H1 (cell line): ENCODE data around the gene APPL2. TPM values are rescaled to one million over a fixed set of nuclear protein-coding genes. Genes with fewer than 3 reads are reported as not detected.

Experiments
- CREB1 ChIP-seq: IDR thresholded peaks from 2 replicates; pipeline ENCODE4 v1.6.1; 2012; ENCODE audit warnings: inconsistent platforms
- polyA plus RNA-seq, 7 experiments: library from polyadenylated mRNA; depleted of rRNA in 3 of 7; stranded (reverse) in 5 of 7; unstranded in 2 of 7; fragments of >200 nt in 5 of 7; fragments of 200-250 nt in 2 of 7; gene quantifications; 1 replicate in 5 of 7; 2 replicates in 1 of 7; 4 replicates in 1 of 7; pipeline versions ENCODE4 v1.2.1 to v1.2.3, GENCODE V29; 2011 to 2013; ENCODE audit warnings: missing spikeins in 2 of 7, mixed read lengths in 2 of 7
- total RNA-seq: library from RNA; stranded (reverse); fragmentation: NEBNext Ultra II Directional; extraction: Animal tissue kit (Norgen Biotek cat#: 25700); gene quantifications from 2 replicates; pipeline ENCODE4 v1.2.1, GENCODE V29; 2021

Gene APPL2
- total and polyA plus RNA-seq, 2 of the 8 experiments (the other 6 are each of a cell fraction or from before 2014, with no cell fraction given) = 8.9 to 22.9 TPM

GRCh38 chr12:105218434-105218833 is 17.5 kb downstream of the APPL2 start (continued):
- no peak for TF ChIP-seq CREB1
